ENCODE measurements around the gene UNC119B.

DNA sequence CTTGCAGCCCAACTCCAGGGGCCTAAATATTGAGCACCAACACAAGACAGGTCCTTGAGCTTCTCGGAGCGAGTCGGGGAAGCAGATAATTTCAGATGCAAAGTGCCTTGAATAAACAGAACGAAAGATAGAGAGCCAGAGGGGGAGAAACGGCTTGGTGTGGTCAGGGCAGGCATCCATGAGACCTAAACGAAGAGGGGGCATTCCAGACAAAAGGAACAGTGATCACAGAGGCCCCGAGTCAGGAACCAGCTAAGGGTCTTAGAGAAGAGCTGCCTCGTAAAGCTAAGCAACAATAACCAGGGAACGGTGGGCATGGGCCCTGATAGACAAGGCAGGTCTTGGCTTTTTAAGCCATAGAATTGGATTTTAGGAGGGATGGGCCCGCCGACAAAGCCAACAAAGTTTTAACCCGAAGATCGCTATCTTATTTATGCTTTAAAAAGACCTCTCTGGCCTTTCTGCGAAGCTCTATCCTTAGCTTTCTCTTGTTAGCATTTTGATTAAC, 14.9 kb downstream of the UNC119B start:
- TF ChIP-seq CEBPB (IDR thresholded peaks at IDR 0.05), result no peak
- TF ChIP-seq EP300 (IDR thresholded peaks at IDR 0.05; ENCODE audit: borderline replicate concordance), result no peak
- no peak for TF ChIP-seq TEAD4 (IDR thresholded peaks at IDR 0.05)
- TF ChIP-seq TAF1 (IDR thresholded peaks at IDR 0.05; ENCODE audit: low read depth), result no peak
- TF ChIP-seq NFIC (IDR thresholded peaks at IDR 0.05), result no peak
- TF ChIP-seq, protein P1, sequence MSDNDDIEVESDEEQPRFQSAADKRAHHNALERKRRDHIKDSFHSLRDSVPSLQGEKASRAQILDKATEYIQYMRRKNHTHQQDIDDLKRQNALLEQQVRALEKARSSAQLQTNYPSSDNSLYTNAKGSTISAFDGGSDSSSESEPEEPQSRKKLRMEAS (IDR thresholded peaks at IDR 0.05), result no peak
- TF ChIP-seq, protein P2, sequence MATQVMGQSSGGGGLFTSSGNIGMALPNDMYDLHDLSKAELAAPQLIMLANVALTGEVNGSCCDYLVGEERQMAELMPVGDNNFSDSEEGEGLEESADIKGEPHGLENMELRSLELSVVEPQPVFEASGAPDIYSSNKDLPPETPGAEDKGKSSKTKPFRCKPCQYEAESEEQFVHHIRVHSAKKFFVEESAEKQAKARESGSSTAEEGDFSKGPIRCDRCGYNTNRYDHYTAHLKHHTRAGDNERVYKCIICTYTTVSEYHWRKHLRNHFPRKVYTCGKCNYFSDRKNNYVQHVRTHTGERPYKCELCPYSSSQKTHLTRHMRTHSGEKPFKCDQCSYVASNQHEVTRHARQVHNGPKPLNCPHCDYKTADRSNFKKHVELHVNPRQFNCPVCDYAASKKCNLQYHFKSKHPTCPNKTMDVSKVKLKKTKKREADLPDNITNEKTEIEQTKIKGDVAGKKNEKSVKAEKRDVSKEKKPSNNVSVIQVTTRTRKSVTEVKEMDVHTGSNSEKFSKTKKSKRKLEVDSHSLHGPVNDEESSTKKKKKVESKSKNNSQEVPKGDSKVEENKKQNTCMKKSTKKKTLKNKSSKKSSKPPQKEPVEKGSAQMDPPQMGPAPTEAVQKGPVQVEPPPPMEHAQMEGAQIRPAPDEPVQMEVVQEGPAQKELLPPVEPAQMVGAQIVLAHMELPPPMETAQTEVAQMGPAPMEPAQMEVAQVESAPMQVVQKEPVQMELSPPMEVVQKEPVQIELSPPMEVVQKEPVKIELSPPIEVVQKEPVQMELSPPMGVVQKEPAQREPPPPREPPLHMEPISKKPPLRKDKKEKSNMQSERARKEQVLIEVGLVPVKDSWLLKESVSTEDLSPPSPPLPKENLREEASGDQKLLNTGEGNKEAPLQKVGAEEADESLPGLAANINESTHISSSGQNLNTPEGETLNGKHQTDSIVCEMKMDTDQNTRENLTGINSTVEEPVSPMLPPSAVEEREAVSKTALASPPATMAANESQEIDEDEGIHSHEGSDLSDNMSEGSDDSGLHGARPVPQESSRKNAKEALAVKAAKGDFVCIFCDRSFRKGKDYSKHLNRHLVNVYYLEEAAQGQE (IDR thresholded peaks at IDR 0.05; ENCODE audit: low read depth), result no peak
- no peak for TF ChIP-seq FOXM1 (IDR thresholded peaks at IDR 0.05; ENCODE audit: borderline replicate concordance, low read depth)
- TF ChIP-seq ZBTB7A (IDR thresholded peaks at IDR 0.05; ENCODE audit: low read depth), result no peak
- no peak for TF ChIP-seq RAD21 (IDR thresholded peaks at IDR 0.05; ENCODE audit: low read depth)
- TF ChIP-seq, protein P3, sequence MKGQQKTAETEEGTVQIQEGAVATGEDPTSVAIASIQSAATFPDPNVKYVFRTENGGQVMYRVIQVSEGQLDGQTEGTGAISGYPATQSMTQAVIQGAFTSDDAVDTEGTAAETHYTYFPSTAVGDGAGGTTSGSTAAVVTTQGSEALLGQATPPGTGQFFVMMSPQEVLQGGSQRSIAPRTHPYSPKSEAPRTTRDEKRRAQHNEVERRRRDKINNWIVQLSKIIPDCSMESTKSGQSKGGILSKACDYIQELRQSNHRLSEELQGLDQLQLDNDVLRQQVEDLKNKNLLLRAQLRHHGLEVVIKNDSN (IDR thresholded peaks at IDR 0.05), result no peak
- no peak for TF ChIP-seq TCF12 (IDR thresholded peaks at IDR 0.05; ENCODE audit: low read depth)
- TF ChIP-seq YY1 (IDR thresholded peaks at IDR 0.05; ENCODE audit: low read depth), result no peak
- no peak for TF ChIP-seq CREB1 (IDR thresholded peaks at IDR 0.05; ENCODE audit: low read depth)
